ENCODE results near the gene PDZD7.

Gene PDZD7

GRCh38 chr10:101001659-101002035, 29.3 kb downstream of the PDZD7 start:
- DNase-seq (ENCODE audit: low read depth in 2 of 2) = no peak

- DNase-seq (ENCODE audit: low read depth in 2 of 2) = no peak
Measured at GRCh38 chr10:101000915-101001658, 29.8 kb downstream of the PDZD7 start.

- no peak for DNase-seq (ENCODE audit: low read depth in 2 of 2)
Measured at GRCh38 chr10:101000127-101000914, 30.6 kb downstream of the PDZD7 start.

GRCh38 chr10:100999742-101000126, 31.2 kb downstream of the PDZD7 start, which contains the start of gene LZTS2:
LZTS2 (plus strand) TSS chr10:100999808; CDS start chr10:101002539, 2,731 bp downstream.
- no peak for DNase-seq (ENCODE audit: low read depth in 2 of 2)

- no peak for DNase-seq (ENCODE audit: low read depth in 2 of 2)
Measured at GRCh38 chr10:100998991-100999741, 31.8 kb downstream of the PDZD7 start.

- no peak for DNase-seq (ENCODE audit: low read depth in 2 of 2)
Measured at GRCh38 chr10:100998183-100998990, 32.5 kb downstream of the PDZD7 start.

GRCh38 chr10:100997360-100998182, 33.4 kb downstream of the PDZD7 start:
- no peak for DNase-seq (ENCODE audit: low read depth in 2 of 2)

- DNase-seq (ENCODE audit: low read depth in 2 of 2) = no peak
Measured at GRCh38 chr10:100996678-100997359, 34.1 kb downstream of the PDZD7 start.

GRCh38 chr10:100995181-100995580, 35.7 kb downstream of the PDZD7 start:
- no peak for DNase-seq (ENCODE audit: low read depth in 2 of 2)

GRCh38 chr10:100993986-100994708, 36.8 kb downstream of the PDZD7 start:
- DNase-seq (ENCODE audit: low read depth in 2 of 2) = no peak

GRCh38 chr10:100989088-100989487, 41.8 kb downstream of the PDZD7 start:
- no peak for DNase-seq (ENCODE audit: low read depth in 2 of 2)

GRCh38 chr10:100988166-100988565, 42.8 kb downstream of the PDZD7 start:
- DNase-seq (ENCODE audit: low read depth in 2 of 2) = no peak

- no peak for DNase-seq (ENCODE audit: low read depth in 2 of 2)
Measured at GRCh38 chr10:100987685-100988049, 43.3 kb downstream of the PDZD7 start.

- no peak for DNase-seq (ENCODE audit: low read depth in 2 of 2)
Measured at GRCh38 chr10:100986952-100987684, 43.8 kb downstream of the PDZD7 start, which contains the start of the genes MRPL43 and TWNK. MRPL43 (minus strand) TSS chr10:100987497; CDS start chr10:100987443, 54 bp downstream. TWNK (plus strand) TSS chr10:100987543; CDS start chr10:100988211, 668 bp downstream.

- no peak for DNase-seq (ENCODE audit: low read depth in 2 of 2)
Measured at GRCh38 chr10:100986623-100986951, 44.3 kb downstream of the PDZD7 start.

- no peak for DNase-seq (ENCODE audit: low read depth in 2 of 2)
Measured at GRCh38 chr10:100985336-100985735, 45.6 kb downstream of the PDZD7 start.

GRCh38 chr10:100984672-100985177, 46.2 kb downstream of the PDZD7 start:
- DNase-seq (ENCODE audit: low read depth in 2 of 2) = no peak

Data from fibroblast of skin of left quadriceps (primary cell).